Fibroblast of gingiva (primary cell): ENCODE results near the gene CEACAM21.

Experiments
- DNase-seq: peaks from one replicate; pipeline ENCODE4 v3.0.0-alpha.2; 2011; ENCODE audit warnings: low read depth

The CEACAM21 gene

GRCh38 chr19:41619018-41619556 is 43.1 kb downstream of the CEACAM21 start:
- DNase-seq, result no peak

DNA sequence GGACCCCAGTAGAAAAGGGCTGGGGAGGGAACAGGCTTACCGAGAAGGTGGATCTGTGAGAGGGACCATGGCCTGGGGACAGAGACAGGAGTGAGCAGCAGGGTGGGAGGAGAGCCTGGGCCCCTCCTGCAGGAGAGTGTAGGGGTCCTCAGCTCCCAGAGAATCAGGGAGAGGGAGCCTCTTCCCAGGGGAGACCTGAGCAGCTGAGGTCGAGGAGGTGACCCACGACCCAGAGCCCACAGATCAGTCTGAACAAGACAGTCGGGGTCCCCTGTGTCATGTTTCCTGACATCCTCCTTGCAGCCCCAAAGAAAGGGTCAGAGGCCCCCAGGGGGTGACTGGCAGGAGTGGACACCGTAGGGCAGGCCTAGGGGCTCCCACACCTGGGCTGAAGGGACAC is 44.2 kb downstream of the CEACAM21 start:
- DNase-seq, result no peak

DNA sequence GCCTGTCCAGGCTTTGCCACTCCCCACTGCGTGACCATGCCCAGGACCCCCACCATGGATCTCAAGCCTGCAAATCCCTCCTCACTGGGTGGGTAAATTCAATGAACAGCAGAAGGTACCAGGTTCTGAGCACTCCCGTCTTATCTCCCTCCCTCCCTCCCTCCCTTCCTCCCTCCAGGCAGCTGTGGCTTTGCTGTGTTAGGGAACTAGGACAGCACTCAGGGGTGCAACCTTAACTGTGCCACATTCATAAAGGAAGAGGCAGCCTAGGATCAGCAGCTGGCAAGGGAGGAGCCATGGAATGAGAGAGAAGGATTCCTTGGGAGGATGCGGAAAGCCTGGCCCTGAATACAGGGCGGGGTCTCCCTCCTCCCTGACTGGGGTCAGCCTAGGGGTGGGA is 45.3 kb downstream of the CEACAM21 start:
- no peak for DNase-seq

GRCh38 chr19:41621654-41622053 is 45.7 kb downstream of the CEACAM21 start:
- DNase-seq, result no peak

- no peak for DNase-seq
These were observed 47.4 kb downstream of the CEACAM21 start for GRCh38 chr19:41623360-41623759.

- DNase-seq, result no peak
These were observed 48.5 kb downstream of the CEACAM21 start for GRCh38 chr19:41624515-41624914.

DNA sequence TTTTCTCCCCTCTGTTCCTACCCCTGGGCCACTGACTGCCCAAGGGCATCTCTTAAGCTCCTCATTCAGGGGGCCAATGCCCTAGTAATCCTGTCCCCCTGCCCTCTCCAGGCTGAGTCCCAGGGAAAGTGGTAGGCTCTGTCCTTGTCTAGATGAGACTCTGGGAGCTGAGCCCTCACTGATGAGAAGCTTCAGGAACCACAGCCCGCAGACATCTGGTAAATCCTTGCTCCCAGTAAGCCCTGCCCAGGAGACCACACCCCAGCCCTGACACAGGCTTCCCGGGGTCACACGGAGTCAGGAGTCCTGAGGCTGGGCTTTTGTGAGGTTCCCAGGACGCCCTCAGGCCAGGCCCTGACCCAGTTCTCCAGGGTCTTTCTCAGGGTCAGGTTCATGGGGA is 49.0 kb downstream of the CEACAM21 start:
- DNase-seq, result no peak

- DNase-seq, result no peak
These were observed 50.3 kb downstream of the CEACAM21 start for GRCh38 chr19:41626278-41626677.

- DNase-seq, result no peak
These were observed 50.9 kb downstream of the CEACAM21 start, which contains the start of gene CEACAM4 for GRCh38 chr19:41626877-41627276. Gene CEACAM4 (minus strand): TSS chr19:41627074. CDS start chr19:41626963, 111 bp downstream.

- DNase-seq, result no peak
These were observed 52.2 kb downstream of the CEACAM21 start for GRCh38 chr19:41627966-41628675.
